IPS DF 4.7 (cell line): Measurements from ENCODE around the gene ITPK1.

Experiments used
- DNase-seq: peaks from one replicate; pipeline ENCODE4 v3.0.0-alpha.2; 2013; ENCODE audit warnings: low spot score; ENCODE audit errors: extremely low read depth

The ITPK1 gene

GRCh38 chr14:92938890-92939671, 176.6 kb downstream of the ITPK1 start:
- no peak for DNase-seq

GRCh38 chr14:92938235-92938875, 177.4 kb downstream of the ITPK1 start:
- no peak for DNase-seq

GRCh38 chr14:92937051-92937937, 178.4 kb downstream of the ITPK1 start:
- DNase-seq = no peak

- no peak for DNase-seq
Observed at GRCh38 chr14:92936085-92936484, 179.6 kb downstream of the ITPK1 start.

GRCh38 chr14:92935446-92935845, 180.3 kb downstream of the ITPK1 start:
- no peak for DNase-seq

- no peak for DNase-seq
Observed at GRCh38 chr14:92934196-92935085, 181.3 kb downstream of the ITPK1 start.

- DNase-seq = no peak
Observed at GRCh38 chr14:92933481-92933880, 182.2 kb downstream of the ITPK1 start.

- no peak for DNase-seq
Observed at GRCh38 chr14:92932448-92933395, 183.0 kb downstream of the ITPK1 start.

- no peak for DNase-seq
Observed at GRCh38 chr14:92931681-92932447, 183.9 kb downstream of the ITPK1 start.

- DNase-seq = no peak
Observed at GRCh38 chr14:92930737-92931602, 184.8 kb downstream of the ITPK1 start.

- DNase-seq = no peak
Observed at GRCh38 chr14:92929689-92930608, 185.8 kb downstream of the ITPK1 start.

- DNase-seq = no peak
Observed at GRCh38 chr14:92928961-92929688, 186.6 kb downstream of the ITPK1 start.

- DNase-seq = no peak
Observed at GRCh38 chr14:92928258-92928629, 187.5 kb downstream of the ITPK1 start.

- no peak for DNase-seq
Observed at GRCh38 chr14:92927349-92928257, 188.1 kb downstream of the ITPK1 start.

- no peak for DNase-seq
Observed at GRCh38 chr14:92926931-92927330, 188.8 kb downstream of the ITPK1 start.
